Pancreas (tissue), 10 donors: ENCODE results near the gene CAV3. TPM values are rescaled to one million over a fixed set of nuclear protein-coding genes. Genes with fewer than 3 reads are reported as not detected.

ENCODE experiments used
- ATAC-seq, 4 donors: fragments of 200-7000 bp; cut with Tn5 transposase; one replicate each; pipeline versions ENCODE4 v1.8.0 to v1.9.1; 2020; ENCODE audit warnings: mild to moderate bottlenecking in 4 of 4, moderate library complexity in 4 of 4
- DNase-seq, 6 donors: peaks; one replicate each; pipeline ENCODE4 v3.0.0-alpha.2; 2020
- FAIRE-seq: peaks from 2 replicates; lab custom pipeline; 2012; peaks lifted over from hg19 to GRCh38; lab: Jason Lieb, UNC
- H3K27ac ChIP-seq, 4 donors: fragments of 200-600 bp; sonication (generic); 1 replicate in 3 of 4; 2 replicates in 1 of 4; pipeline versions ENCODE4 v1.5.0 to v1.8.0; 2020
- H3K27me3 ChIP-seq, 4 donors: fragments of 200-600 bp; one replicate each; pipeline ENCODE4 v1.8.0; 2021
- H3K36me3 ChIP-seq, 3 donors: fragments of 200-600 bp; sonication (generic) in 1 of 3; one replicate each; pipeline versions ENCODE4 v1.5.0 to v1.8.0; 2020 to 2021
- H3K4me1 ChIP-seq, 3 donors: fragments of 200-600 bp; one replicate each; pipeline ENCODE4 v1.8.0; 2021
- H3K4me3 ChIP-seq, 4 donors: fragments of 200-600 bp; sonication (generic) in 2 of 4; one replicate each; pipeline versions ENCODE4 v1.5.0 to v1.8.0; 2020 to 2021
- H3K9me3 ChIP-seq, 4 donors: fragments of 200-600 bp; one replicate each; pipeline ENCODE4 v1.8.0; 2021
- WGBS, 2 donors: extraction: QIAGEN DNeasy Blood & Tissue Kit; methylation state at CpG; one replicate each; pipeline ENCODE4 v1.1.7; 2013; 5-methylcytosine and 5-hydroxymethylcytosine counted together
- intact Hi-C, 3 donors: fragments of 100-400 bp; cut with DNase I; formaldehyde crosslinking; loops; one replicate each; pipeline versions ENCODE4 v1.11.1 to v1.14.2; 2022
- polyA plus RNA-seq, 2 donors: library from polyadenylated mRNA; stranded (reverse); fragments of 200-250 nt; gene quantifications; one replicate each; pipeline ENCODE4 v1.2.3, GENCODE V29; 2013
- total RNA-seq, 6 donors: library from RNA; stranded (reverse); fragmentation: NEBNext Ultra II Directional in 4 of 6; extraction: Animal tissue kit (Norgen Biotek cat#: 25700) in 4 of 6; gene quantifications; one replicate each; pipeline versions ENCODE4 v1.2.1 to v1.2.4, GENCODE V29; 2021 to 2023
- TF ChIP-seq, protein P1 (sequence below), 4 donors: fragments of 200-600 bp; sonication (generic) in 3 of 4; IDR thresholded peaks; one replicate each; pipeline versions ENCODE4 v1.5.0 to v1.8.0; 2021; ENCODE audit warnings: antibody characterized with exemption in 4 of 4
- donor health status: healthy with polysubstance abuse.
- donor health status: DM: no; HTN: no; CAD: no; lungs with moderate emphysema.
- donor health status: DM: no; HTN: no; CAD: no.
- donor health status: control.
- donor health status: control.
- donor health status: Bipolar disorder and iron deficiency.
- donor health status: DM: yes; HTN: yes; CAD: no.
- donor health status: DM: no; HTN: no; CAD: no.
- donor health status: DM: no; HTN: no; CAD: no.
- donor health status: DM: yes; HTN: yes; CAD: no.

CAV3 gene
- total and polyA plus RNA-seq, 8 donors = not detected

DNA sequence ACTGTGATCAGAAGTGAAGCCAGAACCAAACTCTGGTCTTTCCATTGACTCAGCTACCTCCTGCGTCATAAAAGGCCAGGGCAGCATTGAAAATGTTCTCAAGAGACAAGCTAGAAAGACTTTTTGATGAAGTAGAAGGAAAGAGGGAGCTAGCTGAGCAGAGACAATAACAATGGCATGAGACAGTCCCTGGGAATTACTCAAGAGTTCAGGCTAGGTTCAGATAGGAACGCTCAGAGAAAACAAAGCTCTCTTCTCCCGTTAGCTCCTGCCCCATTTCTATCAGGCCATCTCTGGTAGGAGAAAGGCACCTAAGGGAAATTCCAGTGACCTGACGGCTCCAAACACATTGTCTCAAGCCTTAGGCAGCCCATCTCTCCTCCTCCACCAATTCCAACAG is 42.8 kb downstream of the CAV3 start:
- intact Hi-C loops = no loop called here
- Histone ChIP-seq H3K4me1 (no peaks in the 10 kb centered on the region), H3K4me3 (no peak overlapping the region), H3K27me3 (peaks cover 0 to 5% (median 0%) of the 10 kb centered on the region in 4 donors), H3K27ac (no peak overlapping the region), H3K9me3 (no peaks in the 10 kb centered on the region), H3K36me3 (no peaks in the 10 kb centered on the region)
- TF ChIP-seq, protein P1, sequence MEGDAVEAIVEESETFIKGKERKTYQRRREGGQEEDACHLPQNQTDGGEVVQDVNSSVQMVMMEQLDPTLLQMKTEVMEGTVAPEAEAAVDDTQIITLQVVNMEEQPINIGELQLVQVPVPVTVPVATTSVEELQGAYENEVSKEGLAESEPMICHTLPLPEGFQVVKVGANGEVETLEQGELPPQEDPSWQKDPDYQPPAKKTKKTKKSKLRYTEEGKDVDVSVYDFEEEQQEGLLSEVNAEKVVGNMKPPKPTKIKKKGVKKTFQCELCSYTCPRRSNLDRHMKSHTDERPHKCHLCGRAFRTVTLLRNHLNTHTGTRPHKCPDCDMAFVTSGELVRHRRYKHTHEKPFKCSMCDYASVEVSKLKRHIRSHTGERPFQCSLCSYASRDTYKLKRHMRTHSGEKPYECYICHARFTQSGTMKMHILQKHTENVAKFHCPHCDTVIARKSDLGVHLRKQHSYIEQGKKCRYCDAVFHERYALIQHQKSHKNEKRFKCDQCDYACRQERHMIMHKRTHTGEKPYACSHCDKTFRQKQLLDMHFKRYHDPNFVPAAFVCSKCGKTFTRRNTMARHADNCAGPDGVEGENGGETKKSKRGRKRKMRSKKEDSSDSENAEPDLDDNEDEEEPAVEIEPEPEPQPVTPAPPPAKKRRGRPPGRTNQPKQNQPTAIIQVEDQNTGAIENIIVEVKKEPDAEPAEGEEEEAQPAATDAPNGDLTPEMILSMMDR (IDR thresholded peaks at IDR 0.05) = no peak
- ATAC-seq = no peak
- WGBS, 2 donors = 38 to 42% methylated on average over 4 of the region's 4 CpGs
- FAIRE-seq = no peak
- no peak for DNase-seq

DNA sequence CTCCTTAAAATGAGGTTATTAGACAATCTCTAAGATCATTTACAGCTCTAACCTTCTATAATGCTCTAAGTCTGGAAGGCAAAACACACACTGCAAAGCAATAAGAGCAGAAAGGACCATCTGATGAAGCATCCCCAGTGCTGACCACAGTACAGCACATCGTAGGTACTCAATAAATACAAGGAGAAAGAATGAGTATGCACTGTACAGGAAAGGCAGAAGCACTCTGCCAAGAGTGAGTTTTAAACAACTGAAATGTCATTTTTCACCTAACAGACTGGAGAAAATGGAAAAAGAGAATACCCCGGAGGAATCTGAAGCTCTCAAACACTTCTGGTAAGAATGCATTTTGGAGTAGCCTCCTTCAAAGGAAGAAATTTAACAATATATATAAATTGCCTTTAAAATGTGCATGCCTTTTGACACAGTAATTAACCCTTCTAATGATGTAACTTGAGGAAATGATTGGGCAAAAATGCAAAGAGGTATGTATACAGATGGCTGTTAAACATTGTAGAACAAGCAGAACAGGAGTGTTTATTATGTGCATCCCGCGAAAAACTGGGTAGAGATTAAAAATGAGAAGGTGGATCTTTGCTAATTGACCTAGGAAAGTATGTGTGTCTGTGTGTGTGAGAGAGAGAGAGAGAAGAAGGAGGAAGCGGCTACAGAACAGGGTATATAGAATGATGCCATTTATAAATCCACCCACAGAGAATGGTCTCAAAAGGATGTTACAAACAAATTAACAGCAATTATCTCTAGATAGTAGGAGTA is 43.8 kb downstream of the CAV3 start:
- Histone ChIP-seq H3K27me3 (peaks cover 0 to 1% (median 0%) of the 10 kb centered on the region in 4 donors), H3K27ac (no peak overlapping the region), H3K4me1 (no peaks in the 10 kb centered on the region), H3K4me3 (no peak overlapping the region), H3K36me3 (no peaks in the 10 kb centered on the region), H3K9me3 (no peaks in the 10 kb centered on the region)
- TF ChIP-seq, protein P1 (IDR thresholded peaks at IDR 0.05) = no peak
- intact Hi-C loops = no loop called here
- no peak for ATAC-seq
- no peak for DNase-seq
- WGBS, 2 donors = 60 to 69% methylated on average over 5 of the region's 5 CpGs
- FAIRE-seq = no peak

DNA sequence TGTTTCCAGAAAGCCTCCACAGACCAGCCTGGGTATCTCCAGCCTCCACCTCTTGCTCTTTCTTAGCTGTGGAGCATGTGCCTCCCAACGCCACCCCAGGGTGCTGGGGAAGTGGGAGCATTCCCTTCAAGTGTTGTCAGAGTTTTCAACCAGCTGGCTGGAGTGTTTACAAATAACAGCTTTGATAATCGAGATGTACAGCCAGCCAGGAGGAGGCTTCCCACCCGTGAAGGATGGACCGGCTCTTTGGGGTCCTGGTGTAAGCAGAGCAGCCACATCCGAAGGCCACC is 44.3 kb downstream of the CAV3 start:
- intact Hi-C loops = no loop called here

DNA sequence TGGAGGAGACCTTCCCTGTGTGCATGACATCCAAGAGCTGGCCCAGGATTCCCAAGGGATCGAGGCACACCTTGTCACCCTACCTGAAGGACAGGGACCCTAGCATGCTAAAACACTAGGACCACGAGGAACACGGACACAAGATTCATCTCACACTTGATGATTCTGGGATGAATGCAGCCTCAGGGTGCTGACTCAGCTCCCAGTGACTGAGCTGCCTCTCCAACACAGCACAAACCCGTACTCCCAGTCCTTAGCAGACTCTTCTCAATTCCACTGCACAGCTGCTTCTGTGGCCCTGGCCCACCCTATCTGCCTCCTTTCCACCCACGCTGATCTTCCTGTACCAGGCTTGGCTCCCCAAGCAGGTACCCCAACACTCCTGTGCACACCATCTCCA is 44.9 kb downstream of the CAV3 start:
- no peak for FAIRE-seq
- WGBS, 2 donors = 63 to 75% methylated on average over 5 of the region's 5 CpGs
- Histone ChIP-seq H3K9me3 (no peaks in the 10 kb centered on the region), H3K36me3 (no peaks in the 10 kb centered on the region), H3K27me3 (no peaks in the 10 kb centered on the region), H3K27ac (no peak overlapping the region), H3K4me1 (no peaks in the 10 kb centered on the region), H3K4me3 (no peak overlapping the region)
- DNase-seq = no peak
- intact Hi-C loops = no loop called here
- ATAC-seq = no peak
- TF ChIP-seq, protein P1 (IDR thresholded peaks at IDR 0.05) = no peak

More for the DNA sequence above, 44.3 kb downstream of the CAV3 start:
- no peak for DNase-seq
- no peak overlapping the region for H3K27ac ChIP-seq
- no peaks in the 10 kb centered on the region for H3K9me3 ChIP-seq
- no peak for FAIRE-seq
- WGBS, 2 donors = 56 to 73% methylated on average over 5 of the region's 5 CpGs
- H3K36me3 ChIP-seq = no peaks in the 10 kb centered on the region
- no peaks in the 10 kb centered on the region for H3K4me1 ChIP-seq
- H3K4me3 ChIP-seq = no peak overlapping the region
- TF ChIP-seq, protein P1 (IDR thresholded peaks at IDR 0.05) = no peak
- H3K27me3 ChIP-seq = no peaks in the 10 kb centered on the region
- no peak for ATAC-seq

DNA sequence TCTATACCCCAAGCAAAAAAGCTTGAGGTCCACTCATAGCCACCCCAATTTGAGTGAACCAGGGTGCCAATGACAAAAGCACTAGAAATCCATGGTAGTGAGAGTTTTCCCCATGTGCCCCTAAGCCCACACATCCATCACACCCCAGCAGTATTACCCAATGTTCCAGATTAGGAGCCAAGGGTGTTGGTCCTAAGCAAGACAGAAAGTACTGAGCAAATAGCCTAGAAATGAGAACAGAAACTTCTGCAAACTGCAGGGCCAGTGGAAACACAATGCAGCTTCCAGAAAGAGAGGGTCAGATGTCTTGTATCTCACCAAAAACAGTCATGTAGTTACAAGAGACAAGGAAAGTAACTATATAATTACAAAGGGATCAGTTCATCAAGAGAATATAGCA is 46.7 kb downstream of the CAV3 start:
- TF ChIP-seq, protein P1 (IDR thresholded peaks at IDR 0.05) = no peak
- no peak for ATAC-seq
- Histone ChIP-seq H3K4me1 (no peaks in the 10 kb centered on the region), H3K9me3 (no peaks in the 10 kb centered on the region), H3K27ac (no peak overlapping the region), H3K27me3 (no peaks in the 10 kb centered on the region), H3K36me3 (no peaks in the 10 kb centered on the region), H3K4me3 (no peak overlapping the region)
- no peak for FAIRE-seq
- no peak for DNase-seq
- intact Hi-C loops = no loop called here
